NCI-H128 (cell line): ENCODE results near the gene TNS3.

Experiments
- DNase-seq: peaks from one replicate; lab custom pipeline; 2025; ENCODE audit not compliant: unreplicated experiment; lab: John Stamatoyannopoulos, UW

The TNS3 gene

DNA sequence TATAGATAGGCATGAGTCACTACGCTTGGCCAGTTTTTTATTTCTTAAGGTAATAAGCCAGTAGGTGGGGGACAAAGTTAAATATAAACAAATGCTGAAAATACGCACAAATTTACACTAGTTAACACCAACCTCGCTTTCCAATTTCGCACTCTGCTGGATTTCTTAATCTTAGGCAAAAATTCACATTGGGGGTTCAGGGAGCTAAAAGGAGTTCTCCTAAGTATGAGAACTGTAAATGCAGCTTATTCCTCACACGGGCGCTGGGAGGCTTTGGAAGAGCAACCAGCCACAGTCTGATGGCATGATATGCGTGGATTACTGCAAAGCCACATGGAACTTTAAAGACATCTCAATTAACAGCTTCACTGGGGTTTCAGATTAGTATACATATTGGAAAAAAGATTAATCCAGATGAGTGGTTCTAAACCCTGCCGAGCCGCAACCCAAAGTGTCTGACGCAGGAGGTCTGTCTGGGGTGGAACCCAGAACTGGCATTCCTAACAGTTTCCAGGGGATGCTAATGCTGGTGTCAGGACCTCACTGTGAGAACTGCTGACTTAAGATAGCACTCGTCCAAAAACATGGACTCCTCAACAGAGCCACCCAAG, 16.2 kb downstream of the TNS3 start:
- no peak for DNase-seq

DNA sequence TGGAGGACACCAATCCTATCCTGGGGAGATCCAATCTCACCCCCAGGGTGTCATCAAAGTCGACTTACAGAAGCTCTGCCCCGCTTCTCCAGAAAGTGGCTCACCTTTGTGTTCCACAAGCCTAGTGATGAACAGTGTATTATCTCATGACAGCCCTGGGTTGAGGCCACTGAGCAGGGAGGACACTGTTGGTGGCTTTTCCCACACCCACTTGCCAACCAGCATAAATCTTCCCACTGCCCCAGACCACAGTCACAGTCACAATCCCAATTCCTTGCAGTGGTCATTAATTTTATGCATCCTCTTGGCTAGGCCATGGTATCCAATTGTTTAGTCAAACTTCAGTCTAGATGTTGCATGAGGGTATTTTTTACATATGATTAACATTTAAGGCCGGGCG, 18.4 kb downstream of the TNS3 start:
- DNase-seq: no peak

DNA sequence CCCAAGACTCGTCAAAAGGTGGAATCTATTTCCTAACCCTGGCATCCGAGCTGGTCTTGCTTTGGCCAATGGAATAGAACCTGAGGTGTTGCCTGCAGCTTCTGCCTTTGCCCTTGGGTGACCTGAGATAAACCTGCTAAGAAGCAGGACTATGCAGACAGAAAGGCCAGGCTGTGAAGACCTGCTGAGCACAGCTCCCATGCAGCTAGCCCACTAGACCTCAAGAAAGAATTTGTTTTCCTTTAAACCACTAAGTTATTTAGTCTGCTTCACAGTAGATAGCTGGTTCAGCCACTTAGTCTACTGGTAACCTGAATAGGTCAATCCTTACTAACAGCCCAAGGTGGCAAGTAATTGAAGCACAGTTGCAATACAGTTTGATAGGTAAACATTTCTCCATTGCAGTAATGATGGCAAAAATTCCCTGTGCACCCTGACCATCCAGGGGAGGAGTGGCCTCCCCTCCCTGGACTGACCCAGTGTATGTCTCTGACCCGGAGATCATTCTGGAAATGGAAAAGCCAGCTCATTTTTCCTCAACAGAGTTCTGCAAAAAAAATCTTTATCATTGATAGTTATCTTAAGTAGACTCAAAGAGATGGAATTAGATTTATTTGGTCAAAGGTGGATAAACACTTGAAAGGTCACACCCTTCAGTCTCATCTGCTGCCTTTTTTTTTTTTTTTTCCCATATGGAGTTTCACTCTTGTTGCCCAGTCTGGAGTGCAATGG, 20.0 kb downstream of the TNS3 start:
- DNase-seq: no peak

DNA sequence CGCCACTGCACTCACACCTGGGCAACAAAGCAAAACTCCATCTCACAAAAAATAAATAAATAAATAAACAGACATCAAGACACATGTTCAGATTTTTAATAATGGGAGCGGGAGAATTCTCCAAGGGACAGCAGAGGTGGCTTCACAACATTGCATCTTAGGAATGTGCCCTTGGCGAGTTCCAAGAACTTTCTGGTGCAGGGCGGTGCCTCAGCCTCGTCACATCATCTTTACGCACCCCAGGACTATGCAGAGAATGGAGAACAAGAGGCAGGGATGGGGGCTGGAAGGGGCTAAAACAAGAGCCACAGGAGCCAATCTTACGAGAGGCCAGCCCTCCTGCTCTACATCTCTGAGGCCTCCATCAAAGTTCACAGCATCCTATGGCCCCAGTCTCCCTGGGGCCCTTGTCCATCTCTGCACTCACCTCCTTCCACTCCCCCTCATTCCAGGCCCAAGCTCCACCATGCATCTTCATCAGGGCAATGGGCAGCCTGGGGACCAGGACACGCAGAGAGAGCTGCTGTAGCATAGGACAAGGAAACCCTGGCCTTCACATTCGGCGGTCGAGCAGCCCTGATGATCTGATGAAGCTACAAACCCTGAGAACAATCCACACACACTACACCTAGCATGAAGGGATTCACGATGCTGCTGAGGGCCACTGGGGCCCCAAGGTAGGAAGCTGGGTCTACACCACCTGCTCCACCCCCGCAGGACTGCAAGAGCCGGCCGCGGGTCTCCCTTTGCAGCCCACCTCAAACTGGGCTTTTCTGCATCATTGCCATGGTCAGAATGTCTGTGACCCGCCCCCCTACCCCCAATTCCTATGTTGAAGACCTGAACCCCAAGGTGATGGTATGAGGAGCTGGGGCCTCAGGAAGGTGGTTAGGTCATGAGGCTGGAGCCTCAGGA, 22.3 kb downstream of the TNS3 start:
- DNase-seq: no peak

DNA sequence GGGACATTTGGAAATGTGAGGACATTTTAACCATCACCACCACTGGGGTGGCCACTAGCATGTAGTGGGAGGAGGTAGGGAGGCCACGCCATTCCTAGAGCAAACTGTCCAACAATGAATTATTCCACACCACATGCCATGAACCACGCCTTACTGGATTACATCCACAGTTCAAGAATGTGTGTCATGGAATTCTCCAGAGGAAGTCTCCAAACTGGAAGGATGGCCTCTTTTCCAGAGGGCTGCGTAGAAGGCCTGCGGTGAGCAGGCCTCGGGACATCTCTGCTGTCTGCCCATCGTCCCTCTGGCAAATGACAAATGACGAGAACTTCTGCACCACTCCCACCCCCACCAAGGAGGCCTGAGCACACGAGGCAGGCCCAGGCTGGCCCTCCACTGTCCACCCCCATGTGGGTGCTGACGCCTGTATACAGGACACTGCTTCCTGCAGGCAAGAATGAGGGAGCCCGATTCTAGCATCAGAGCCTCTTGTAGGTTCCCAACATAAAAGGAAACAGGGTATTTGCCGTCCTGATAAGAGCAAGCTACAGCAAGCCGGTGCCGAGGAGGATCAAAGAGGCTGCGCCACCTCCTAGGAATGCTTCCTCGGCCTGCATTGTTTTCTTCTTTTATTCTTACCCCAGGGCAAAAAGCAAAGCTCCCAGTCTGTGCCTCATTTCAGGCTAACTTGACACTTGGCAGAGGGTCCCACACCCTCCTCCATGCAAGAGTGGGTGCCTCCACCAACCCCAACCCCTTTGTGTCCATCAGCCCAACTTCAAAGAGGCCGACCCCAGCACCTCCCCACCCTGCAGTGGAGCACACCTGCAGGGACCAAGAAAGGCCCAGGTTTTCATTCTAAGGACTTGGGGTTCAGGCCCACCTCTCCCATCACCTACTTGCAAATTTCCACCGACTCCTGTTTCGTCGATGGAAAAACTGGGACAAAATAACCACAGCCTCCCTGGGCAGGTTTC, 23.9 kb downstream of the TNS3 start:
- DNase-seq: no peak

DNA sequence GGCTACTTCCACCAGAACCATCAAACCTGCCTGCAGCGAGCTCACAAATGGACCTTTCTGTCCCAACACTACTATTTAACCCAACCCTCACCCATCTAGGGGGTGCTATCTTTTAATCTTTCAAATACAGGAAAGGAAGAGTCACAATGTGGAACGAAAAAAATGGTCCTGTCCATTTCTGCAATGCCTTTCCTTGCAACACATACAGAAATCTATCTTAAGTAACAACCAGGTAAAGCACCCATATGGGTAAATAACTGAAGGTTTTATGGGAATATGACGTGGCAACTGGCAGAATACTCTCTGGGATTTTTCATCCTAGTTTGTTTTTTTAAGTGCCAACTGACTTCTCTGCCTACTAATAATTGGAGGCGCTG, 24.6 kb downstream of the TNS3 start:
- DNase-seq: no peak

DNA sequence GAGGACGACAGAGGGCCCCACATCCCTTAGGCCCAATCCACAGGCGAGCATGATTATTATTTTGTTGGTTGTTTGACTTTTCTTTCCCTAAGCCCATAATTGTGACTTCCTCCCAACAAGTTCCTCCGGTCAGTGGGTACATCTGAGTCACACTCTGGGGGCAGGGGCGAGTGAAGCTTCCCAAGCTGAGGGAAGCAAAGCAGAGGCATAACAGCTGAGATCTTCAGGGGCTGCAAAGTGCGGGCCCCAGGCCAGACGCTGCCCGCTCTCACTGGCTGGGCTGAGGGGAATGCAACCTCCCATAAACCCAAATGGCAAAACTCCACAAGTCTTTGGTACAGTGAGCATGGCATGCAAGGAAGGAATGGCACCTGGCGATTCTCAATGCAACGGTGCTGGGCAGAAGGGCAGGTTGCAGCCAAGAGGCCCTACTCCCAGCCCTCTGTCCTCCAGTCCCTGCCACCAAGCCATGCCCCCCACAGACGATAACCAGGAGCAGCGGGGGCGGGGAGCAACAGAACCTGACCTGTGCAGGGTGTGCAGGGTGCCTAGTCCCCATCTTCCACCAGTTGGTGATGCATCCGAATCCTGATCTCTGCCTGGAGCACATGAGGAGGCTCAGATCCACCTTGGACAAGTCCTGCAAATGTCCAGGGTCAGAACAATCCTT, 25.3 kb downstream of the TNS3 start:
- DNase-seq: no peak

DNA sequence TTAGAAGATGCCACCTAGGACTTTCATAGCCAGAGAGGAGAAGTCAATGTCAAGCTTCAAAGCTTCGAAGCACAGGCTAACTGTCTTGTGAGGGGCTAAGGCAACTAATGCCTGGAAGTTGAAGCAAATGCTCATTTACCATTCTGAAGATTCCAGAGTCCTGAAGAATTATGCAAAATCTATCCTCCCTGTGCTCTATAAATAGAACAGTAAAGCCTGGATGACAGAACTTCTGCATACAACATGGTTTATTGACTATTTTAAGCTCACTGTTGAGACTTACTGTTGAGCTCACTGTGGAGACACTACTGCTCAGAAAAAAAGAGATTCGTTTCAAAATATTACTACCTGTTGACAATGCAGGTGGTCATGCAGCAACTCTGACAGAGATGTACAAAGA, 28.6 kb downstream of the TNS3 start:
- DNase-seq: no peak

DNA sequence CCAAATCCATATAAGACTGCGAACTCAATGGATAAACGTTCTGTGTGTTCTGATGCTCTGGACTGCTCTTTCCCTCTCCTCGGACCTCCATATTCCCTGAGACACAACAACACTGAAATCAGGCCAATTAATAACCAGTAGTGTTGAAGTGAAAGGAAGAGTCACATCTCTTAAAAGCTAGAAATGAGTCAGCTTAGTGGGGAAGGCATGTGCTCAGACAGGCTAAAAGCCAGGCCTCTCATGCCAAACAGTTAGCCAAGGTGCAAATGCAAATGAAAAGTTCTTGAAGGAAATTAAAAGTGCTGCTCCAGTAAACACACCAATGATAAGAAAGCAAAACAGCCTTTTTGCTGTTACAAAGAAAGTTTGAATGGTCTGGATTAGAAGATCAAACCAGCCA, 29.3 kb downstream of the TNS3 start:
- DNase-seq: no peak

DNA sequence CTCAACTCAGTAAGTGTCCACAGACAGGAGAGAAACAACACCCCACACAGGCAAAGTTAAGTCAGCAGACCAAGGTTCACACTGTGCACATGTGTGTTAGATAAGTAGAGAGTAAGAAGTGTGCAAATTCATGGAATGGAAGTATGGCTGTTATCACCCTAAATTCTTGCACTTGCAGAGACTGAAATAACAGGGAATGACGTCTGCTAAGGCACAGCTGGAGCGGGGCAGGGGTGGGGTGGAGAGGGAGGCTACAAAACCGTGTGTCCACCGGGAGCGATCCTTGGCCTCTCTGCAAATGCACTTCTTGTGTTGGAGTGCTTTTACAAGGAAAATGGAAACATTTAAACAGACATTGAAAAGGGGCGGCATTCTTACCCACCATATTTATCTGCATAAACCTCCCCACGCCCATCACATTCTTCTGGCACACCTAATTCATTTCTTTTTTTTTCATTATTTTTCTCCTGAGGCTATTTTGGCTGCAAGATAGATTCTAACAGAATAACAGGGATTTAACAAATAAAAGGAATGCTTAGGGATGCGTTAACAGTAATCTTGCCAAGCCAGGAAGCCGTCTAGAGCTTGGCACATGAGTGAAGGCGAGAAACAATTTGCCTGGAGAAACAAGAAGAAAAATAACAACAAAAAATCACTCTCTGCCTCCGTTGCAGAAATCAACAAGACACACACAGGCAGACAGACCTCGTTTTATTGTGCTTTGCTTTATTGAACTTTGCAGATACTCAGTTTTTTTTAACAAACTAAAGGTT, 30.1 kb downstream of the TNS3 start:
- no peak for DNase-seq

DNA sequence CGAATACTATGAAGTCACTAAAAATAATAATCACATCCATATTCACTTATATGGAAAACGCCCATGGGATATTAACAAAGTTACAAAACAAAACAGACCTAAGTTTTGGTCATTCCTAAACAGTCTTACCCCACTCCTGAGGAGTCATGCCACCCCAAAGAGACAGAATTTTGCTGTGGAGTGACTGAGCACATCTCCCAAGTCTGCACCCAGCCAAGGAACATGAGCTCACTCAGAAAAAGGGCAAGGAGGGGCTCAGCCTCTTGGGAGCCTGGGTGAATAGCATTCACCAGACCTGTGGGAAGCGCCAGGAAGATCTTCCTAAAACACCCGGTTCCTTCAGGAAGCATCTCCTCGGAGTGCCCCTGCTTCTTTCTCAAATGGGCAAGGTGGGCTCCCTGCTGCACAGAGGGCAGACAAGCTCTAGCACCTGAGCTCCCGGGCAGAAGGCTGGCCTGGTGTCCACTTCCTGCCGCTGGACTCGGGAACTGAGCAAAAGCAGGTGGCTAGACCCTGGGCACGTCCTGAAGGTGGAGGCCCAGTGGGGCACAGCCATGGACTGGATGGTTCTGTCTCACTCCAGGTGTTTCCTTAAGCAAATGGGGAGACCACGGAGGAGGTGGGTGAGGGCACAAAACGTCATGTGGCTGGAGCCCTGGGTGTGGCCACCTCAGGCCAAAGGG, 31.0 kb downstream of the TNS3 start:
- no peak for DNase-seq

DNA sequence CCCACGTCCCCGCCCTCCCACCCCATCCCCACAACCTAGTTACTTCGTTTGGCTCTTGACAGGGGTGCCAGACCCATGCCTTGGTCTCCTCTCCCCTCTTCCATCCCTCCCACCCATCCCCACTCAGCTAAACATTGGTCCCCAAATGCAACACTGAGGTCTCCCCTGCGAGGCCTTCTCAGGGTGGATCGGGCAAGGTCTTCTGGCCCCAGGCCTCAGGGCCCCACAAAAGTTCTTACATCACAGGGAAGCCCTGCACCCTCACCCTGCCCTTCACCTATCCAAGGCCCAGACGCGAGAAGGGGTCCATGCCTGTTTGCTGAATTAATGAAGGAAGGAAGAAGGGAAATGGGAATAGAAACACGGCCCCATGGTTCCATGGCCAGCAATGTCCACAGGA, 32.0 kb downstream of the TNS3 start:
- DNase-seq: no peak

DNA sequence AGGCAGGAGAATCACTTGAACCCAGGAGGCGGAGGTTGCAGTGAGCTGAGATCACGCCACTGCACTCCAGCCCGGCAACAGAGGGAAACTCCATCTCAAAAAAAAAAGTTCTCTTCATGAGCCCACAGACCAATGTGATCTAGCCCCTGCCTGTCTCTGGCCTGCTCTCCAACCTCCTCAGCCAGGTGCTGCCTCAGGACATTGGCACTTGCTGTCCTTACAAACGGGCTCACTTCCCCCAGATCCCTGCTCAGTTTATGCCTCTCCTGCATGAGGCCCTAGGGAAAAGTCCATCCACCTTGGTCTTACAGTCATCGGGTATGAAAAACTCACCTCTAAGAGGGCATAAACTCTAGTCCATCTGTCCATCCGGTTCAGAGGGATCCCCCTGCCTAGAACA, 32.5 kb downstream of the TNS3 start:
- no peak for DNase-seq

DNA sequence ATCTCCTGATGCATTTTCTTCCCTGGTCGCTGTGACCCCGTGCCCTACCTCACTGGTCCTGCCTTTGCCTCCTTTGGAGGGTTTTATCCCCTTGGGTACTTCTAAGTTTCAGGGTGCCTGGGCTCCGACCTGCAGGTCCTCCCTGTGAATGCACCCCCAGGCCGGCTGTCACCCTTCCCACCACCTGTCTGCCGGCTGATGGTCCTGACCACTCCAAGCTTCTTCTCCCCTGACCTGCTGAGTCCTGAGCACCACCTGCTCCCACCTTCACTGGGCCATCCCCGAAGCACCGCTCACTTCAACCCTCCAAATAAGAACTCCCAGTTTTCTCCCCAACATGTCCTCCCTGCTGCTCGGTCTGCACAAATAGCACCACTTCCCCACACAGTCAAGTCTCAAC, 33.4 kb downstream of the TNS3 start:
- DNase-seq: no peak

DNA sequence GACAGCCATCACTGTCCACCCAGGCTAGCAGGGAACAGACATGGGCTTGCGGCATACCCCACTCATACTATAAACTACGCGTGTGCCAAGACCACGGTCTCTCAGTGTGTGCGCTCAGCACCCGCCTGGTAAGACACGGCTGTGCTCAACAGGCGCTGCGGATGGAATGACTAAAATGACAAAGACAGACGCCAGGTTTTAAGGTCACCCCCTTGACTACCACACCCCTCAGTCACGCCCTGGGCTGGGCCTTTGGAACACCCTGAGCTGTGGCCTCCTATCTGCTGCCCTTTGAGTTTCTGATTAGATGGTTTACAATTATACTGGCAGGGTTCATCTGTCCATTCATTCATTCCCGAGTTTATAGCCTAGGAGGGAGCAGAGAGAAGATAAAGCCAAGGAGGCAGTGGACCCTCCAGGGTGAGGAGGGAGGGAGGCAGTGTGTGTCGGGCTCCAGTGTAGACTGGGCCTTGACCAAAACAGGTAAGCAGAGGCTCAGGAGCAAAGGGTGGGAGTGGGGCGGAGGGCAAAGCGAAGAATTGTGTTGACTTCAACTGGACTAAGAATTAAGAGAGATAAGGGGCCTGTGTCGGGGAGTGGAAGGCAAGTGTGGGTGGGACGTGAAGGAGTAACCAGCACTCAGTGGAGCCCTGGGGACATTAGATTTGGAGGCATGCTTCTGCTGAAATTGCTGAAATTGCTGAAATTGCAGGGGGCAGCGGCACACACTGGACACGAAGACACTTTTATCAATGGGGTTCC, 35.0 kb downstream of the TNS3 start:
- DNase-seq: no peak

DNA sequence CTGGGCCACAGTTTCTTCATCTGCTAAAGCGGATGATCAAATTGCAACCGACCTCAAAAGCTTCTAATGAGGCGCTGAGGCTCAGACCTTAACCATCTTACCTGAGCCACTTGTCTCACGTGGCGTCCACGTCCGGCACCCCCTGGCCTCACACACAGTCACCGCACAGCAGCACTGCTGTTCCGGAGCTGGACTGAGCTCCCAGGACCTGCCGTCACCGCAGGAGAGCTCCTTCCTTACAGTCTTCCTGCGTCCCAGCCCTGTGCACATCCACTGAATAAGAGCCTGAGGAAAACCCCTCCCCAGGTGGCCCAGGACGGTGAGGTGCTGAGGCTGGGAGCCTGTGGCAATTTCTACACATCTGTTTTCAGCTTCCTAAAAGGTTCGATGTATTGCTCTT, 35.7 kb downstream of the TNS3 start:
- no peak for DNase-seq

DNA sequence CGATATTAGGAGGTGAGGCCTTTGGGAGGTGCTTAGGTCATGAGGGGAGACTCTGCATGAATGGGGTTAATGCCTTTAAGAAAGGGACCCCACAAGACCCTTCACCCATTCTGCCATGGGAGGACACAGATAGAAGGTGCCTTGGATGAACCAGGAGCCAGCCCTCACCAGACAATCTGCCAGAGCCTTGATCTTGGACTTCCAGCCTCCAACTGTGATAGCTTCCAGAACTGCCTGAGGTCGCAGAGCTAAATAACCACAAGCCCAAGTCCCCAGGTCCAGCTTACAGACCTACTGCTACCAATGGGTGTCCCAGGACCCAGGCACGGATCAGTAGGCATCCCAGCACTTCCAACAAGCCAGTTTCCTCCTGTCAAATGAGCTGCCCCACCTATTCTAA, 37.5 kb downstream of the TNS3 start:
- DNase-seq: no peak

DNA sequence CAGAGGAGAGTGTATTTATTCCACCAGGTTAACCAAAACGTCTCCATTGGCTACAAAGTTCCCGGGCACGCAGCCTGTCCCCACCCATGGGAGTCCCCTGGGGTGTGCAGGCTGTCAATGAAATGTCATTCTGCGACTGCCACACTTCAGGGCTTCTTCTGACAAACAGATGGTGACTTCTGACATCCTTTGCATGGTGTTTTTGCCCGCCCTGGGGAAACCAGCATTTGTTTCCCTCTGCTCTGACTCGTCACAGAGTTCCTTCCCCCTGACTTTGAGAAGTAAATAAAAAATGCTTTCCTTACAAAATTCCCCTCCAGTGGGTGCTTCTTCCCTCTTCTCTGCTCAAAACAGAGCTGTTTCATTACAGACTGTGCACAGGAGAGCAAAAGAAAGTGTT, 38.2 kb downstream of the TNS3 start:
- DNase-seq: no peak
